ENCODE data around the gene ZMIZ1.

ZMIZ1 gene

DNA sequence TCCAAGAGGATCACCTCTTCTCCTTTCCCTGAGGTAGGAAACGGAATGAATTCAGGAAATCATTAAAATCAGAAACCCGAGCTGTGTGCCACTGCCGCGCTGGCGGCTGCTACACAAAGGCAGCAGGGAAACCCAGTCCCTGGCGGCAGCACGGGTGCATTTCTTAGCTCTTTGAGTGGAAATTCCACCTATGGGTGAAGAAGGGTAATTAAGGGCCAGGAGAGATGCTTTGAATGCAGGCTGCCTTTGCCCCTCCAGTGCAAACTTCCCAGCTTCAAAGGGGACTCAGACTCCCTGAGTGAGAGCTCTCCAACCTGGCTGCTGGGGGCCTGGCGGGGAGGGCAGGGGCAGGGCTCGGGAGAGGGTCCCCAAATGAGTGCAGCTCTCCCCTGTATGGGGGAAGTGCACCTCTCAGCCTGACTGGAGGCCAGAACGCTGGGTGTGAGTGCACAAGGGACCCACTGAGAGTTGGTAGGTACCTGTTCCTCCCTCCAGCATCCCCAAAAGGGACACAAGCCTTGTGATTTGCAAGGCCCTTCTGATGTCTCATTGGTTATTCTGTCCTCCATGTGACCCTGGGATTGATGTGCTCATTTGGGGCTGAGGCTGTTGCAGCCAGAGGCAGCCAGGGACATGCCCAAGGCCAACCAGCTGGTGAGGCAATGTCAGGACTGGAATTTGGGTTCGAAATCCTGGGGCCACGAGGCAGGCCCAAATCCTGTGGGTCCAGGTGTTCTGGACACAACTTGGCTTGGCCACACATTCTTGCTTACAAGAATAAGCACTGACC is 16.3 kb upstream of the ZMIZ1 start:
- no peak for FAIRE-seq

DNA sequence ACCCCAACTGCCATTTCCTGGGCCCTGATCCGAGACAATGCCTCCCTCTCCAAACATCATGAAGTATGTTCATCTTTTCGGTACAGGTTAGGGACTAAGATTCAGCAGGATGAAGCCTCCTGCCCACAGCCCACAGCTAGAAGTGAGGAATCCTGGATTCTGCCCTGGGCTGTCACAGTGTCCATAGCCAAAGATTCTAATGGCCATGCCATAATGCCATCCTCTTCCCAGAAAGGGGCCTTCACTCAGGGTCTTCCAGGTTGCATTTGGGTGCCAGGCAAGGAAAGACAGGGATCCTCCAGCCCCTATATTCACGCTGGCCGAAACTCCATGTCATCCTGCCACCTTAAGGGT is 15.7 kb upstream of the ZMIZ1 start:
- no peak for FAIRE-seq

DNA sequence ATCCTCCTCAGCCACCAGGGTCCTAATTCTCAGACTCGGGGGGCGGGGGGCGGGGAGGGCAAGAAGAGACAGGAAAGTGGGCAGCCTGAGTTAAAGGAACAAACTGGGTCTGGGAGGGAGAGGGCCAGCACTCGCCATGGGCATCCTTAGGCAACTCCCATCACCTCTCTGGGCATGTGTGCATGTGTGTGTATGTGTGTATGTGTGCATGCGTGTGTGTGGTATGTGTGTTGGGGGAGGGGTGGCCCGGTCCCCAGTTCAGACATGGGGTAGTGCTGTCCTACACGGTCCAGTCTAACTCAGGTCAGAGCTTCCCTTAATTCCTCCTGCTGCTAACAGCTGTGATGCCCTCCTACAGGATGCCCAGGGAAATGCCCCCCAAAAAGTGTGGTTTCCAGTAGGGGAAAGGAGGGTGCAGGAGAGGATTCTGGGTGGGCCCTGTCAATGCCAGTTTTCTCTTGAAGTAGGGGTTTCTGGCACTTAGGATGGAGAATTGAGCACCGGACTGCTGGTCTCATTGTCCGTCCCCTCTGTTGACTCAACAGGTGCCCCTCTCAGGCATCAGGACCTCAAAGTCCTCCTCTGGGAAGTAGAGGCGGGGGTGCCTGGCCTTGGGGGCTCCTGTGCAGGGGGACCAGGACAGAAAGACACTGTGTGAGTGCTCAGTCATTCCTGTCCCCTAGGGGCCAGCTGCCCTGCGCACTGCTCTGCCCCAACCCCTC is 15.1 kb upstream of the ZMIZ1 start:
- no peak for FAIRE-seq

DNA sequence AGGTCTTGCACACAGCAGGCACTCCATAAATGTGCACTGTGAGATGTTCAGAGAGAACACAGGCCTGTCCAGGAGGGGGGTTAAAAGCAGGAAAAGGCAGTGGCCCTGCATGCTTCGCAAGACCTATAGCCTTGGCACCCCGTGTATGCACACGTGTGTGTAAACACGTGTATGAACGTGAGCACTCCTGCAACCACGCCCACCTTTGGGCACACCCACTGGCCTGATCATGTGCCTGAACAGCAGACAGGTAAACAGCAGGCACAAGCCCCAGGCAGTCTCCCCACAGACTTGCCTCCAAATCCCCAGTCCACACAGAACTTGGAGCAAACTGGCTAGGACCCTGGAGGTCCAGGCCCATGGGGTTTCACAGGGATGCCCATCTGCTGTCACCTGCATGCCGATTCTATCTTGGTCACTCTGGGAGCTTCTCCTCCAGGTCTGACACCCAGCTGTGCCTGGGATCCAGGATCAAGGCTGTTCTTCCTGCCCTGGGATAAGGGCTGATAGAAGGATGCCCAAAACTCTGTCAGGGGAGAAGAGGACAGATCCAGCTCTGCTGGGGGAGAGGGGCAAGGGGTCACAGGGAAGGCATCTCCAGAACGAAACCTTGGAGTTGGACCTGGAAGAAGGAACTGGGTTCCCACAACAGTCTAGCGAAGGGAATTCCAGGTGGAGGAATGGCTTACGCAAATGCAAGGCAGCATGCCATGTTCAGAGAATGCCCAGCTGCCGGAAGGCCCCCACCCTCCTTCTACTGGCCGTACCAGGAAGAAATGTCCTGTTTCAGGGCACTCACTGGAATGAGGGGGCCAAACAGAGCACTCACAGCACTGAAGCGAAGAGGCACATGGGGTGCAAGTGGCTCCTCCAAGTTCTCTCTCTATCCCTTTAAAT is 14.3 kb upstream of the ZMIZ1 start:
- FAIRE-seq: no peak

DNA sequence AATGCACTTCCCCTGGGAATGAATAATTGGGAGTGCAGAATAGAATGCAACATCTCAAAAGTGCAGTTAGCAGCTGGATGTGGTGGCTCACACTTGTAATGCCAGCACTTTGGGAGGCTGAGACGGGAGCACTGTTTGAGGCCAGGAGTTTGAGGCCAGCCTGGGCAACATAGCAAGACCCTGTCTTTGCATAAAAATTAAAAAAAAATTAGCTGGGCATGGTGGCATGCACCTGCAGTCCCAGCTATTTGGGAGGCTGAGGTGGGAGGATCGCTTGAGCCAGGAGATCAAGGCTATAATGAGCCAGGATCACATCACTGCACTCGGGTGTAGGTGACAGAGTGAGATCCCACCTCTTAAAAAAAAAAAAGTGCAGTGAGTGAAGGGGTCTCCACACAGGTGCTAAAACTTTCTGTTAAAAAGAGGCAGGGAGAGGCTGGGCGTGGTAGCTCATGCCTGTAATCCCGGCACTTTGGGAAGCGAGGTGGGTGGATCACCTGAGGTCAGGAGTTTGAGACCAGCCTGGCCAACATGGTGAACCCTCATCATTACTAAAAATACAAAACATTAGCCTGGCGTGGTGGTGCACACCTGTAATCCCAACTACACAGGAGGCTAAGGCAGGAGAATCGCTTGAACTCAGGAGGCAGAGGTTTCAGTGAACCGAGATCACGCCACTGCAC is 13.5 kb upstream of the ZMIZ1 start:
- no peak for FAIRE-seq

DNA sequence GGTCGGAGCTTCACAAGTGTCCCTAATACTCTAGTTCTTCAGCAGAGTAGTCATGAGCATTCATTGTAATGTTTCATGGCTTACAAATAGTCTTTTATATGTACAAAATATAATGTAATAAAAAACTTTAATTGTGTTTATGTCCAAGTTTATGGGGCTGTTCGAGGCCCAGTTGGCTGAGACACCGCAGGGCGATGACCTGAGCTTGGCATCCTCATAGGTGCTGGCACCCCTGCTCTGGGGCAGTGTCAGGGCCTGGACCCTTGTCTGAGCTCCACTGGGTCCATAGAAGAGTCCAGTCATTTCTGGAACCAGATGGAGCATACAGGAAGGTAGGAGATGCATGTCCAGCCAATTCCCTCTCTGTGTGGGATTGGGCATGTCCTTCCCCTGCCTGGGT is 12.9 kb upstream of the ZMIZ1 start:
- FAIRE-seq: no peak

DNA sequence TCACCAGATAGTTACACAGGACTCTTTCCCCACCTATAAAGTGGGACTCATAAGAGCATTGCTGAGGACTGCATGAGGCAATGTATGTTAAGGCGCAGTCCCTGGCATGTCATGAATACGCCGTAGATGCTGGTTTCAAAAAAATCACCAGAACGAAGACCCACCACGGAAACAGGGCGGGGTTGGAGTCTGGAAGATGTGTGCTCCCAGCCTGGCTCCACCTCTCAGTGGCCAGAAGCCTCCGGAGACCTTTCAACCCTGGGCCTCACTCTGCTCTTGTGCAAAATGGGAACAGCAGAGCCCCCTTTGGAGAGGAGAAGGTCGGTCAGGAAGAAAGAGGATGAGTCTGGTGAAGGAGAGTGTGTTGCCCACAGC is 12.4 kb upstream of the ZMIZ1 start:
- no peak for FAIRE-seq

DNA sequence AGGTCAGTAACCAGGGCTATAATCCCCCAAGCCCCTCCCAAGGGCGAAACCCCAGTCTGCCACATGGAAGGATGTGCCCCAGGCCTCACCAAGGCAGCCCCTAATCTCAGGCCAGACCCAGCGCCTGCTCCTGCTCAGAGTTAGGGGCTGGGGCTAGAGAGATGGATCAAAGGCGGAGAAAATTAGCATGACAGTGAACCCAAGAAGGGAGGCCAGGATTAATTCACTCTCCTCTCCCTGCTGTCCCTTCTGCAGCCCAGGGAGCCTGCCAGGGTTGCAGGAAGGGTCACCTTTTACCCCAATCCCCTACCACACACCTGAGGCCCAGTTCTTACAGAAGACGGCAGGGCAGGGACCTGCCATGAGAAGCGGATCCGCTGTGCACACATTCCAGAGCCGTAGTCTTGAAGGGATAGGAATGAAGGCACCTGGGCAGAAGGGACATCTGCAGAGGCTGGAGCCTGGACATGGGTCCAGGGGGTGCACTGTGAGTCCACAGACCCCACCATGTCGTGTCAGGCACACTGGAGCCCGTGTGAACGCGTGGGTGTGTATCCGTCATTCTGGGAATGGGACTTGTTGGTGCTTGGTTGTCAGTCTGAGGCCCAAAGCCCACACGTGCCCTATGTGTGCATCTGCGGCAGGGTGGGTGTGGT is 11.9 kb upstream of the ZMIZ1 start:
- no peak for FAIRE-seq

DNA sequence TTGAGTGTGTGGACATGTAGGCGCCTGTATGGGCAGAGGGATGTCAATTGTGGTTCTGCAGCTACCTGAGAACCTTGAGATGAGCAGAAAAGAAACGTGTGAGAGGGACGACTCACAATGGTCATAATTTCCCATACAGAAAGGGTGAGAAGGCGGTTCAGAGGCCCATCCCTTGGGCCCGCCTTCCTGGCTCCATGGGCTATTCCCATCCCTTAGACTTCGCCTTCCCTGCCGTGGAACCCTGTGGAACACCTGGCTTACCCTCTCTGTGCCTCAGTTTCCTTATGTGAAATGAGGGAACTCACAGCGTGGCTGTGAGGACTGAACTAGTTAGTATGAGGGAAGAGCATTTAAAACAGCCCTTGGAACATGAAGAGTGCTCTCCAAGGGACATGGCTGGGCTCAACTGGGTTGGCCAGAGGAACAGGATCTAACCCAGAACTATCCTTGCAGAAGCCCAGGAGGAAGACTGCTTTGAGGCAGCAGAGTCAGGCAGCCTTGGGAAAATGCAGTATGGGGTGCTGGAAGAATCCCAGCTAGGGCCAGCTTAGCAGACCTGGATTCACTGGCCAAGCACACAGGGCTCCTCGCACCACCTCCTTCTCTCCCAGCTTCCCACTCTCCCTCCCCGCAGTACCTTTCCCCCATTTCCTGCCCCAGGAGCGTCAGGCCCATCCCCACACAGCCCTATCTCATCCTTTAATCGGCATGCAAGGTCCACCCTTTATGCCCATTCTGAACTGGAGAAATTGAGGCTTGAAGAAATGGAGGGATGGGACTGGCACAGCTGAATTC is 11.1 kb upstream of the ZMIZ1 start:
- no peak for FAIRE-seq

DNA sequence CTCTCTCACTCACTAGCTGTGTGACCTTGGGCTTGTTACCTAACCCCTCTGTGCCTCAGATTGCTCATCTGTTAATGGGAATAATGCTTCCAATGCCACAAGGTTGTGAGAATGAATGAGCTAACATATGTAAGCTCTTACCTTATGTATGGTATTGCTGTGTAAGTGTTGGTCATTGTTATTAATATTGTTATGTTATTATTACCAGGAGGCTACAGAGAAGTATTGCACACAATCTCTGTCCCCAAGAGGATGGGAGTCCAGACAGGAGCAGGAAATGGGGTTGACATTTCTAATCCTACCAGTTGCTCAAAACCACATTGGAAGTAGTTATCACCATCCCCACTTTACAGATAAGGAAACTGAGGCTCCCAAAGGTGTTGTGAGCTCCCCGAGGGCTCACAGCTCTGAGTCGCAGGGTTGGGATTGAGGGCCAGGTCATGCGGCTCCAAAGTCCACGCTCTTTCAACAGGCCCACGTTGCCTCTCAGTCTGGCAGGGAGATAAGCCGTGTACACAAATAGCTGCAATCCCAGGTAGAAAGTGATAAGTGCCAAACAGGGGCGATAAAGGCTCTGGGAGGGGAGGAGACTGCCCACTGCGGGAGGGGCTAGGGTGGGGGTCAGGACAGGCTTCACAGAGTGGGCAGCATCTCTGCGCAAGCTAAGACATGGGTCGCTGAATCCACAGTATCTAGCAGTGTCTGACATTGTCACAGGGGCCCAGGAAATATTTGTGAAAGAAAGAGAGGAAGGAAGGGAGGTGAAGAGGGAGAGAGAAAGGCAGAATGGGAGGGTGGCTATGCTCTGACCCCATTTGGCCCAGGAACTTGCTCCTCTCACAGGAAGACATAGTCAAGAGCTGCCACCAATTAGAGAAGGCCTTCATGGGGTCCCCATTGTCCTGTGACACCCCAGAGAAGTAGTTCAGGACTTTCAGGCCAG is 9.6 kb upstream of the ZMIZ1 start:
- no peak for FAIRE-seq

DNA sequence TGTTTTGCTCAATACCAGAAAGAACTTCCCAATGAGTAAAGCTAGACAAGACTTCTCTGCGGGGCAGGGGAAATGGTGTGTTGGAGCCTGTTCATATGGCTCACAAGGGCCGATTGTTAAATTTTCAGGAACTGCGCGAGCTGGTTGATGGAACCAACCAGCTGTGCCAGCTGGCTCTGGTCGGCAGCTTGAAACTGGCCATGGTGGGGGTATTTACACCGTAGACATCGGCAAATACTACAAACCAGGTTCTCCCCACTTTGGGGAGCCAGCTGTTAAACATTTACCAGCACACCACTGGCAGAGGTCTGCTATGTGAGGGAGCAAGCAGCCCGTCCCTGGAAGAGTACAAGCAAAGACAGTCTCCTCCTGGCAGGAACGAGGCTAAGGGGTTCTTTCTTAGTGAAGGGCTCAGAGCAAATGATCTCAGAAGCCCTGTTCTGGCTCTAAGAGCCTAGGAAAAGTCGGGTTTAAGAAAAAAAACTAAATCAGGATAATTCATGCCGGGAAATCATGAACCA is 8.8 kb upstream of the ZMIZ1 start:
- FAIRE-seq: no peak

DNA sequence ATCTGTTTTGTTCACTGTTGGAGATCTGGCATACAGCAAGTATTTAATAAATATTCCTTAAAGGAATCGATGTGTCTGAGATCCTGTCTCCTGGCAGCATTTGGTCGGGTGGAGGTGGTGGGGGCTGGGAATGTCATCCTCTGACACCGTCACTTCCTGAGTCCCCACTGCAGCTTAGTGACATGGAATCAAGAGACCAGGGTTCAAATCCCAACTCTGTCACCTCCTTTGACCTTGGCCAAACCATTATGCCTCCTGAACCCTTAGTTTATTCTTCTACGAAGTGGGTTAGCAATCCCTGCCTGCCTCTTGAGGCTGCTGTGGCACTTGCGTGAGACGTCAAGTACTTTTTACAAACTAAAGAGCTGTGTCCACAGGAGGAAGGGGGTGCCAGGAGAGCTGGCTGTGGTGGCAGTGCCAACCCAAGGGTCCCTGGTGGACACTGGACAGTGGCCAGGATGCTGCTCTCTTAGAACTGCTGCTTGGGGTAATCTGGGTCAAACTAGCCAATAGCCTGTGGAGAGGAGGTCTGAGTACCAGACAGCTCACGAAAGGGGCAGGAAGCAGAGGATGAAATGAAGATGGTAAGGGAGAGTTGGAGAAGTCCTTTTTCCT is 8.0 kb upstream of the ZMIZ1 start:
- no peak for FAIRE-seq

DNA sequence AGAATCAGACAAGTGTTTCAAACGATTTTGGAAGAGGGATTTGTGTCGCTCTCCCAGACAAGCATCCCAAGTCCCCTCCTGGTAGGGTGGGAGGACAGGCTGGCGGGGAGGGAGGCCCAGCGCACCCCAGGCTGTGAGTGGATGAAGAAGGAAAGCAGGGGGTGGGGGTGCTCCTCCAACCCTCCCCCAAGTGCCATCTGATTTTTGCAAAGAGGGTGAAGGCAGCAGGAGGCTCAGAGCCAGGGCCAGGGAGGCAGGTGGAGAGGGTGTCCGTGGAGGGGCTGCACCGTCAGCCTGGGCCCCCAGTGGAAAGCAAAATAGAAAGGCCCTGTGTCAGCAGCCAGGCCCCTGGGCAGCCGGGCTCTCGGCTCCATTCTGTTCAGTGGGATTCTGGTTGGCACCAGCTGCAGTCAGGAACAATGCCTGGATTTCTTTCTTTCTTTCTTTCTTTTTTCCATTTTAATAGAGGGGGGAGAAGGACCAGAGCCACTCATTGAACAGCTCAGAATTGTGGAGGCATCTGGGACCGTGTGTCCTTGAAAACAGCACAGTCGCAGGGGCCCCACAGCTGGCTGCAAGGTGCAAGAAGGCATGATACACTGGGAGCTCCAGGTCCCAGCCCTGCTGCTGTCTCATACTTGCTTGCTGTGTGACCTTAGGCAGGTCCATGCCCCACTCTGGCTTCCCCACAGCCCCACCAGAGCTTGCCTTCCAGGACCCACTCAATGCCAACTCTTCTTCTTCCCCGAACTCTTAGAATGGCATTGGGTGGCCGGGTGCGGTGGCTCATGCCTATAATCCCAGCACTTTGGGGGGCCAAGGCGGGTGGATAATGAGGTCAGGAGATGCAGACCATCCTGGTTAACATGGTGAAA is 7.1 kb upstream of the ZMIZ1 start:
- FAIRE-seq: no peak

DNA sequence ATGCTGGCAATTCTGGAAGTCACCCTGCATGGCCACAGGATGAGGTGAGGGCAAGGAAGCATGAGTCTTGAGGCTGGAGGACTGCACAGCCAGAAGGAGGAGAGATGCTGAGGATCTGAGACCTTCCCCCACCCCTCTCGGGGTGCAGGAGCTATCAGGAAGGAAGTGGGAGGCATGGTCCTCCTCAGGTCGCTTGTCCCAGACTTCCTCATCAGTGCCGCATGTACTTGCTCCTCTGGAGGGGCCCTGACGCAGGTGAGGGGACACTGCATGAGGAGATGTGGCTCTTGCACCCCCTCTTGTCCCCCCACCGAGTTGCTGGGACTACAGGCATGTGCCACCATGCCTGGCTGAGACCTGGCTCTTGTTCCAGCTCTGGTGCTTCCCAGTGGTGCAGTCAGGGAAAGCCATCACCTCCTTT is 5.7 kb upstream of the ZMIZ1 start:
- no peak for FAIRE-seq

DNA sequence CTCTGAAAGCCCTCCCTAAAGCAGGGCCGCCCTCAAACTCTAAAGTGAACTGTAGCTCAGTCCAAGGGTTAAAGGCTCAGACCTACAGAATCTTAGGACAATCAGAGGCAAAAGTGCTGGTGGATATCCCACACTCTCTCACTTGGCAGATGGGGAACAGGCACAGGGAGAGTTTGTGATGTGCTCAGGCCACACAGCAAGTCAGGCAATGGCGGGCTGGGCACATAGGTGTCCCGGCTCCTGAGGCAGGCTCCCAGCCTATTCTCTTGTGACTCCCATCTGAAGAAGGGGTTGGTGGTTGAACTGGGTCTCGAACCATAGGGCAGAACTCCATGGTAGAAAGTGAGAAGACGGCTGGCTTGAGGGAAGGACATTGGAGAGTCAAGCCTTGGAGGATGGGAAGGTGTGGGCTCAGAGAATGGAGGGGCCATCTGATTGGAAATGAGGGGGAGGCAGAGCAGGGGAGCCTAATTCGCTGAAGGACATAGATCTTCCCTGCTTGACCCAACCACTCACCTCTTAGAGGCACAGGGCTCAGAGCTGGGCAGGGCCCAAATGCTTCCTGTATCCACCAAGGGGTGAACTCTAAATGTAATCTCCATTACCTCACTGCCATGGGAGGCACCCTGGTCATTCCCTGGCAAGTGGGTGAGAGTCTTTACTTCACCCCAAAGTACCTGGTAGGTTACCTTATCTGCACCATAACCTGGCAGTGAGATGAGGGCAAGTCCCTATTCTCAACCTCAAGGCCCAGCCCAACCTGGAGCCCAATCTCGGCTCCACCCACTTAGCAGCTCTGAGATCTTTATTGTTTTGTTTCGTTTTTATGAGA is 4.9 kb upstream of the ZMIZ1 start:
- no peak for FAIRE-seq

DNA sequence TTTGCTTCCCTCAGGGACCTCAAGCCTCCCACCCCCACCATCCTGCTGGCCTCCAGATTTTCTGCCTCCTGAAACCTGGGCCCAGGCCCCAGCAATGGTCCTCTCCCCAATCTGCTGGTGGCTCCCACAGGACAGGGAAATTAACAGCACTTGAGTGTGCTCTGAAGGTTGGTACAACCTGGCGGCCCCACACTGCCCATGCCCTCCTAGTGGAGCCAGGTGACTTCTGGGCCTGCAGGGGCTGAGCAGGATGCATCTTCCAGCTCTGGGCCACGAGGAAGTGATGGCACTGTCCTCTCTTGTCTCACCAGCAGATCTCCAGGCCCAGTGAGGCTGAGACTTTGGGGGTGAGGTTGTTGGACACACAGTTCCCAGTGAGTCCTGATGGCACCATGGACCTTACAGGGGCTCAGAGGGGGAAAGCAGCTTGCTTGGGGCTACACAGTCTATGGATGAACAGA is 3.6 kb upstream of the ZMIZ1 start:
- FAIRE-seq: no peak

DNA sequence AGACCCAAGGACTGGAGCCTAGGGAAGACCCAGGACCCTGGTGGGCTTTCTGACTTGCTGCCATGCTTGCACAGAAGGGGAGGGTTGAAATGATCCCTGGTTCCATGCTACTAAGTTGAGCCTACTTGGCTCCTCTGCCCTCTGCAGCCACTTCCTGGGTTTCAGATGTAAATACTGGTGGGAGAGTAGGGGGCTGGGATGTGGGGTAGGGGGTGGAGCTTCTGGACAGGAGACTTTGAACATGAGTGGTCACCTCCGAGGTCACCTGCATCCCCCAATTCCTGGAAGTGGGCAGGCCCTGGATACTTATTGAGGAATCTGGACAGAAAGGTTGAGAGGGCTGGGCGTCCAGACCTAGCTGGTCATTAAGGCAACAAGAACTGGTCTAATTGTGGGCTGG is 2.9 kb upstream of the ZMIZ1 start:
- FAIRE-seq: no peak
